Measurements from ENCODE around the gene GALNT2. TPM values are rescaled to one million over a fixed set of nuclear protein-coding genes. Genes with fewer than 3 reads are reported as not detected.

The GALNT2 gene
- total and polyA plus RNA-seq, 2 experiments from 2014 or later, result 96.7 to 143 TPM

GRCh38 chr1:230119340-230119739 is 52.3 kb downstream of the GALNT2 start:
- Histone ChIP-seq H3K9me3 (ENCODE audit: low read depth) (no peaks in the 10 kb centered on the region), H3K27ac (no peak overlapping the region), H3K79me2 (peaks cover 92% of the 10 kb centered on the region), H3K9me2 (replicated peaks; ENCODE audit: insufficient read depth) (no peaks in the 10 kb centered on the region), H3K4me3 (no peak overlapping the region), H2AFZ (no peak overlapping the region), H3K36me3 (replicated peaks; ENCODE audit: insufficient read depth, low read depth) (no peaks in the 10 kb centered on the region), H4K20me1 (ENCODE audit: insufficient read depth, poor library complexity, severe bottlenecking) (peaks cover 12% of the 10 kb centered on the region), H3K4me1 (ENCODE audit: insufficient read depth) (no peaks in the 10 kb centered on the region), H3K27me3 (no peaks in the 10 kb centered on the region), H3K4me2 (no peak overlapping the region)
- DNase-seq (ENCODE audit: low spot score), result no peak
- no peak for TF ChIP-seq EZH2phosphoT487 (IDR thresholded peaks at IDR 0.05; ENCODE audit: low read depth, severe bottlenecking, unreplicated experiment)
- no peak for TF ChIP-seq EZH2 (IDR thresholded peaks at IDR 0.05; ENCODE audit: borderline replicate concordance)
- no peak for TF ChIP-seq CTCF (IDR thresholded peaks at IDR 0.05; ENCODE audit: poor library complexity)
- 78% methylated on average over 6 of the region's 6 CpGs for WGBS (ENCODE audit: low lambda C conversion rate, missing lambda C conversion rate)

- Histone ChIP-seq H3K79me2 (peaks cover 92% of the 10 kb centered on the region), H4K20me1 (ENCODE audit: insufficient read depth, poor library complexity, severe bottlenecking) (peaks cover 8% of the 10 kb centered on the region), H3K9me3 (ENCODE audit: low read depth) (no peaks in the 10 kb centered on the region), H3K4me1 (ENCODE audit: insufficient read depth) (peaks cover 3% of the 10 kb centered on the region), H3K4me2 (no peak overlapping the region), H3K27me3 (no peaks in the 10 kb centered on the region), H2AFZ (no peak overlapping the region), H3K9me2 (replicated peaks; ENCODE audit: insufficient read depth) (no peaks in the 10 kb centered on the region), H3K27ac (no peak overlapping the region), H3K36me3 (replicated peaks; ENCODE audit: insufficient read depth, low read depth) (no peaks in the 10 kb centered on the region), H3K4me3 (no peak overlapping the region)
- TF ChIP-seq EZH2phosphoT487 (IDR thresholded peaks at IDR 0.05; ENCODE audit: low read depth, severe bottlenecking, unreplicated experiment) (no peak), EZH2 (IDR thresholded peaks at IDR 0.05; ENCODE audit: borderline replicate concordance) (no peak), CTCF (IDR thresholded peaks at IDR 0.05; ENCODE audit: poor library complexity) (no peak)
- DNase-seq (ENCODE audit: low spot score), result no peak
- 97% methylated on average over 14 of the region's 14 CpGs for WGBS (ENCODE audit: low lambda C conversion rate, missing lambda C conversion rate)
Measured at GRCh38 chr1:230120289-230120920, 53.4 kb downstream of the GALNT2 start.

- H3K4me2 ChIP-seq, result no peak overlapping the region
- H3K9me3 ChIP-seq (ENCODE audit: low read depth), result no peaks in the 10 kb centered on the region
- no peak overlapping the region for H2AFZ ChIP-seq
- no peaks in the 10 kb centered on the region for H3K27me3 ChIP-seq
- H3K9me2 ChIP-seq (replicated peaks; ENCODE audit: insufficient read depth), result no peaks in the 10 kb centered on the region
- peaks cover 7% of the 10 kb centered on the region for H3K4me1 ChIP-seq (ENCODE audit: insufficient read depth)
- no peak overlapping the region for H3K27ac ChIP-seq
- TF ChIP-seq EZH2 (IDR thresholded peaks at IDR 0.05; ENCODE audit: borderline replicate concordance) (no peak), CTCF (IDR thresholded peaks at IDR 0.05; ENCODE audit: poor library complexity) (peak; percentile 34)
- H3K36me3 ChIP-seq (replicated peaks; ENCODE audit: insufficient read depth, low read depth), result no peaks in the 10 kb centered on the region
- no peak overlapping the region for H3K4me3 ChIP-seq
- H3K79me2 ChIP-seq, result peaks cover 90% of the 10 kb centered on the region
- 80% methylated on average over 9 of the region's 9 CpGs for WGBS (ENCODE audit: low lambda C conversion rate, missing lambda C conversion rate)
- H4K20me1 ChIP-seq (ENCODE audit: insufficient read depth, poor library complexity, severe bottlenecking), result peaks cover 6% of the 10 kb centered on the region
- no peak for DNase-seq (ENCODE audit: low spot score)
Measured at GRCh38 chr1:230120921-230121381, 53.9 kb downstream of the GALNT2 start.
